Endothelial cell of umbilical vein (primary cell): ENCODE measurements around the gene ZBTB20. TPM values are rescaled to one million over a fixed set of nuclear protein-coding genes. Genes with fewer than 3 reads are reported as not detected.
A peak's percentile ranks its signal among the peaks of the same experiment; 100 is the strongest.

ENCODE experiments used
- BruUV-seq: library from RNA; stranded (reverse); fragments of 400-500 nt; replicated peaks from 2 replicates; lab custom pipeline; 2021; lab: Mats Ljungman, UMichigan
- CTCF ChIA-PET: fragments of 300-600, 350-600 bp; sonication (Branson Sonifier 250); formaldehyde crosslinking; loops from one replicate; lab custom pipeline; 2021; ENCODE audit warnings: antibody characterized with exemption, inconsistent platforms; lab: Charles Lee
- POLR2A ChIA-PET: fragments of 300-600, 350-600 bp; sonication (Branson Sonifier 250); formaldehyde crosslinking; loops from one replicate; lab custom pipeline; 2021; ENCODE audit warnings: antibody characterized with exemption, inconsistent platforms; lab: Charles Lee
- DNase-seq: peaks from one replicate; pipeline ENCODE4 v3.0.0-alpha.2; 2011; ENCODE audit warnings: low read depth, low spot score
- FAIRE-seq: peaks from 2 replicates; lab custom pipeline; 2011; peaks lifted over from hg19 to GRCh38; lab: Jason Lieb, UNC
- H2AFZ ChIP-seq: 2 replicates; pipeline ENCODE4 v1.6.0; 2012; ENCODE audit warnings: low read depth, low read length, control low read depth, inconsistent platforms
- H3K27ac ChIP-seq: 2 replicates; pipeline ENCODE4 v1.5.1; 2011; ENCODE audit warnings: low read depth, mild to moderate bottlenecking, control low read depth, low read length, moderate library complexity; ENCODE audit not compliant: insufficient read depth
- H3K27me3 ChIP-seq, 2 experiments: 2 replicates each; pipeline versions ENCODE4 v1.6.0 to v1.6.1; 2011; ENCODE audit warnings: low read length in 2 of 2, mixed read lengths in 1 of 2; ENCODE audit not compliant: control insufficient read depth in 2 of 2, insufficient read depth in 2 of 2
- H3K36me3 ChIP-seq, 2 experiments: 2 replicates in 1 of 2; 3 replicates in 1 of 2; pipeline ENCODE4 v1.5.1; 2011; ENCODE audit warnings: low read length in 2 of 2, mild to moderate bottlenecking in 1 of 2, moderate library complexity in 1 of 2; ENCODE audit not compliant: control insufficient read depth in 2 of 2, insufficient read depth in 2 of 2; ENCODE audit errors: extremely low read depth in 1 of 2
- H3K4me1 ChIP-seq: 3 replicates; pipeline ENCODE4 v1.5.1; 2011; ENCODE audit warnings: mild to moderate bottlenecking, low read length; ENCODE audit not compliant: control insufficient read depth, insufficient read depth; ENCODE audit errors: extremely low read depth
- H3K4me2 ChIP-seq: 2 replicates; pipeline ENCODE4 v1.6.1; 2011; ENCODE audit warnings: low read length, control low read depth, mixed read lengths; ENCODE audit not compliant: insufficient read depth
- H3K4me3 ChIP-seq, 3 experiments: fragments of 200-600 bp in 1 of 3; sonication (generic), shearing (Covaris generic) in 1 of 3; replicated peaks in 1 of 3; 2 replicates each; pipeline ENCODE4 v1.5.1; 2011 to 2016; ENCODE audit warnings: control low read depth in 3 of 3, low read length in 3 of 3, mild to moderate bottlenecking in 2 of 3, inconsistent platforms in 1 of 3, low read depth in 1 of 3, moderate library complexity in 1 of 3; ENCODE audit not compliant: insufficient read depth in 1 of 3
- H3K79me2 ChIP-seq: 2 replicates; pipeline ENCODE4 v1.6.0; 2012; ENCODE audit warnings: low read length, inconsistent platforms; ENCODE audit not compliant: control insufficient read depth, insufficient read depth
- H3K9ac ChIP-seq: replicated peaks from 2 replicates; pipeline ENCODE3; 2011; ENCODE audit warnings: low read length, control low read depth; ENCODE audit not compliant: insufficient read depth; ENCODE audit errors: extremely low read depth
- H3K9me1 ChIP-seq: replicated peaks from 3 replicates; pipeline ENCODE4 v1.6.0; 2011; ENCODE audit warnings: mild to moderate bottlenecking, low read length; ENCODE audit not compliant: control insufficient read depth, insufficient read depth; ENCODE audit errors: extremely low read depth
- H3K9me3 ChIP-seq: replicated peaks from 2 replicates; pipeline ENCODE4 v1.5.1; 2012; ENCODE audit warnings: low read length, inconsistent platforms; ENCODE audit not compliant: control insufficient read depth, insufficient read depth
- H4K20me1 ChIP-seq: replicated peaks from 2 replicates; pipeline ENCODE3; 2011; ENCODE audit warnings: mild to moderate bottlenecking, low read length; ENCODE audit not compliant: control insufficient read depth, insufficient read depth; ENCODE audit errors: extremely low read depth
- EZH2 ChIP-seq: IDR thresholded peaks from 2 replicates; pipeline ENCODE4 v1.6.1; 2012; ENCODE audit warnings: borderline replicate concordance, low read depth, mild to moderate bottlenecking, moderate library complexity, low read length, inconsistent platforms; ENCODE audit not compliant: severe bottlenecking
- FOS ChIP-seq: IDR thresholded peaks from 2 replicates; pipeline ENCODE4 v1.6.1; 2011; ENCODE audit warnings: mild to moderate bottlenecking, low read length, moderate library complexity, borderline replicate concordance; ENCODE audit not compliant: insufficient read depth
- GATA2 ChIP-seq: IDR thresholded peaks from 2 replicates; pipeline ENCODE4 v1.7.0; 2011; ENCODE audit warnings: low read depth, mild to moderate bottlenecking, moderate library complexity, mixed read lengths, low read length; ENCODE audit not compliant: insufficient read length, insufficient read depth
- JUN ChIP-seq: IDR thresholded peaks from 2 replicates; pipeline ENCODE4 v1.6.1; 2011; ENCODE audit warnings: borderline replicate concordance, low read depth; ENCODE audit not compliant: insufficient read length, insufficient read depth
- MYC ChIP-seq: IDR thresholded peaks from one replicate; pipeline ENCODE4 v1.6.1; 2011; ENCODE audit warnings: mild to moderate bottlenecking, low read depth, low read length
- POLR2A ChIP-seq: IDR thresholded peaks from 2 replicates; pipeline ENCODE4 v1.6.1; 2012; ENCODE audit warnings: low read depth, mild to moderate bottlenecking, control low read depth, low read length
- POLR2AphosphoS5 ChIP-seq: IDR thresholded peaks from 2 replicates; pipeline ENCODE4 v1.6.1; 2012; ENCODE audit warnings: low read depth, mild to moderate bottlenecking, control low read depth, low read length, moderate library complexity; ENCODE audit not compliant: insufficient read depth
- dilution Hi-C: fragments of 300-500 bp; cut with MboI; formaldehyde crosslinking; loops from one replicate; pipeline ENCODE4 v1.15.0; 2019; ENCODE audit warnings: low sequenced_read_pairs; ENCODE audit not compliant: extremely low pct_ligation_motif_present
- intact Hi-C: fragments of 100-400 bp; cut with micrococcal nuclease; formaldehyde crosslinking; loops from one replicate; pipeline ENCODE4 v1.10.0; 2022
- polyA plus RNA-seq, 4 experiments: library from polyadenylated mRNA; depleted of rRNA in 3 of 4; stranded (reverse) in 3 of 4; unstranded in 1 of 4; fragments of >200 nt; gene quantifications; 2 replicates each; pipeline versions ENCODE4 v1.2.1 to v1.2.3, GENCODE V29; 2011 to 2012; ENCODE audit warnings: missing spikeins in 1 of 4
- total RNA-seq: library from RNA; stranded (reverse); gene quantifications from 2 replicates; pipeline ENCODE4 v1.2.3, GENCODE V29; 2021
- TF ChIP-seq, protein P1 (sequence below): IDR thresholded peaks from 2 replicates; pipeline ENCODE4 v1.6.1; 2011; ENCODE audit not compliant: insufficient read depth, insufficient read length
- TF ChIP-seq, protein P2 (sequence below), 2 donors: IDR thresholded peaks; 1 replicate in 1 of 2; 2 replicates in 1 of 2; pipeline ENCODE4 v1.5.1; 2011; ENCODE audit warnings: low read length in 2 of 2, mild to moderate bottlenecking in 2 of 2, moderate library complexity in 2 of 2, control low read depth in 1 of 2, inconsistent platforms in 1 of 2, low read depth in 1 of 2; ENCODE audit not compliant: insufficient read depth in 1 of 2; ENCODE audit errors: extremely low read depth in 1 of 2

The ZBTB20 gene
- total and polyA plus RNA-seq, 2 donors (not counting 3 experiments of a cell fraction or from before 2014, with no cell fraction given): 2.1 to 20.5 TPM

DNA sequence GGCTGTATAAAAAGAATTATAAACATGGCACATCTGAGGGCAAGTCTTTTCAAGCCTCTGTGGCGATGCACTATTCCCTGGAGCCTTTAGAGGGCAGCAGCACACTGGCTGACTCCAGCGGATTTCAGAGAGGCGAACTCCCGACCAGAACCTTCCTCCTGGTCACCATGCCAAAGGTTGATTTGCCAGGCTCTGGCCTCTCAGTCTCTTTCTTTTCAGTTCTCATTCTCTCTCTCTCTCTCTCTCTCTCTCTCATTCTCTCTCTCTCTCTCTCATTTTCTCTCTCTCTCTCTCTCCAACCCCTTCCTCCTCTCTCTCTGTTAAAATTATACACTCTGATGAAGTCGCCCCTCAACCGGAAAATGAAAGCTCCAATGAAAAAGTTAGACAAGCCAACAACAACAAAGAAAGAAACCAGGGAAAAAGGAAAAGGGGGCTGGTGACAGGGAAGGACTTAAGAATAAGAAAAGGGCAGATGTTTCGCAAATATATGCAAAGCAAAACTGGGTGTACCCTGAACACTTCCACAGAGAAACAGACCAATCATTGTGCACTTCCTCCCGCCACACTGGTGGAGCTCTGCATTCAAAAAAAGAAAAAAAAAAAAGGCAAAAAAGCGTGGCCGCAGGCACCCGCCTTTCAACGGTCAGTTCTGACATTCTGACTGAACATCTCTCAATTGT is 763.1 kb downstream of the ZBTB20 start:
- H3K4me1 ChIP-seq: peaks cover 9% of the 10 kb centered on the region
- H3K4me3 ChIP-seq: peak overlapping the region; percentile 35 to 61 (median 42)
- no peaks in the 10 kb centered on the region for H3K9me1 ChIP-seq
- no peaks in the 10 kb centered on the region for H3K79me2 ChIP-seq
- dilution Hi-C loops: no loop called here
- peak overlapping the region; percentile 65 for H3K9ac ChIP-seq
- intact Hi-C loops: loop anchor here (1.0 to 10.0 kb wide), 8 partner anchors 34 to 1309 kb away; partner anchors contain the start of gene ZBTB20
- H3K4me2 ChIP-seq: peak overlapping the region; percentile 79
- no peaks in the 10 kb centered on the region for H4K20me1 ChIP-seq
- peaks cover 0 to 5% of the 10 kb centered on the region in 2 experiments for H3K36me3 ChIP-seq
- H2AFZ ChIP-seq: peak overlapping the region; percentile 85
- DNase-seq: peak; percentile 81
- peak overlapping the region; percentile 55 for H3K27ac ChIP-seq
- BruUV-seq: TSS peak; percentile 45
- peak; percentile 85 for FAIRE-seq
- POLR2A ChIA-PET: interaction anchor here (0.7 kb wide), 1 partner anchor 762 kb away, joined by 4 read pairs; no protein-coding TSS in a partner anchor
- CTCF ChIA-PET: interaction anchor here (0.5 to 5.4 kb wide), 55 partner anchors 10 to 1431 kb away, joined by 3 to 136 read pairs (median 4); no protein-coding TSS in a partner anchor
- H3K27me3 ChIP-seq: no peaks in the 10 kb centered on the region
- TF ChIP-seq, protein P1, sequence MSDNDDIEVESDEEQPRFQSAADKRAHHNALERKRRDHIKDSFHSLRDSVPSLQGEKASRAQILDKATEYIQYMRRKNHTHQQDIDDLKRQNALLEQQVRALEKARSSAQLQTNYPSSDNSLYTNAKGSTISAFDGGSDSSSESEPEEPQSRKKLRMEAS: no peak
- TF ChIP-seq, protein P2, sequence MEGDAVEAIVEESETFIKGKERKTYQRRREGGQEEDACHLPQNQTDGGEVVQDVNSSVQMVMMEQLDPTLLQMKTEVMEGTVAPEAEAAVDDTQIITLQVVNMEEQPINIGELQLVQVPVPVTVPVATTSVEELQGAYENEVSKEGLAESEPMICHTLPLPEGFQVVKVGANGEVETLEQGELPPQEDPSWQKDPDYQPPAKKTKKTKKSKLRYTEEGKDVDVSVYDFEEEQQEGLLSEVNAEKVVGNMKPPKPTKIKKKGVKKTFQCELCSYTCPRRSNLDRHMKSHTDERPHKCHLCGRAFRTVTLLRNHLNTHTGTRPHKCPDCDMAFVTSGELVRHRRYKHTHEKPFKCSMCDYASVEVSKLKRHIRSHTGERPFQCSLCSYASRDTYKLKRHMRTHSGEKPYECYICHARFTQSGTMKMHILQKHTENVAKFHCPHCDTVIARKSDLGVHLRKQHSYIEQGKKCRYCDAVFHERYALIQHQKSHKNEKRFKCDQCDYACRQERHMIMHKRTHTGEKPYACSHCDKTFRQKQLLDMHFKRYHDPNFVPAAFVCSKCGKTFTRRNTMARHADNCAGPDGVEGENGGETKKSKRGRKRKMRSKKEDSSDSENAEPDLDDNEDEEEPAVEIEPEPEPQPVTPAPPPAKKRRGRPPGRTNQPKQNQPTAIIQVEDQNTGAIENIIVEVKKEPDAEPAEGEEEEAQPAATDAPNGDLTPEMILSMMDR (IDR thresholded peaks at IDR 0.05; ENCODE audit: extremely low read depth in 1 of 2, insufficient read depth in 1 of 2, low read depth in 1 of 2, low read length in 2 of 2): peak; percentile 89 to 92
- no peaks in the 10 kb centered on the region for H3K9me3 ChIP-seq

DNA sequence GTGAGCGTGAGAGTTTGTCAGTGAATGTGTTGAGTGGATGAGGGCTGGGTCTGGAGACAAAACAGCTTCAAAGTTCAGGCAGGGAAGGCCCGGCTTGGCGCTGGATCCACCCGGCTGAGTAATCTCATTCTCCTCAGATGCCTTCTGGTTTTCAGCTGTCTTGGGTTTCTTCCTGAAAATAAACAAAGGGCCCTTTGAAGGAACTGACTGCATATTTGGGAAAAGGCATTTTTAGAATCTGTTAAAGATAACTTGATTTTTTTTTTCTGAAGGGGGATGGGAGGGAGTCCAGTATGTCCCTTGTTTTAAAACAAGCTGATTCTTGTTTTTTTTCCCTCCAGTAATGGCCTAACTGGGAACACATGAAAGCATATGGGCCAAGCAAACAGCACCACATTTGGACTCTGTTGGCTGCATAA is 766.8 kb downstream of the ZBTB20 start:
- intact Hi-C loops (loop anchor here (5.0 to 10.0 kb wide), 4 partner anchors 447 to 792 kb away; no protein-coding TSS in a partner anchor), dilution Hi-C loops (no loop called here)
- Histone ChIP-seq H3K36me3 (peaks cover 0 to 3% of the 10 kb centered on the region in 2 experiments), H4K20me1 (no peaks in the 10 kb centered on the region), H3K4me1 (peaks cover 9% of the 10 kb centered on the region), H3K9me3 (no peaks in the 10 kb centered on the region), H3K4me2 (no peak overlapping the region), H3K4me3 (no peak overlapping the region), H3K79me2 (no peaks in the 10 kb centered on the region), H2AFZ (no peak overlapping the region), H3K27me3 (no peaks in the 10 kb centered on the region), H3K9ac (no peak overlapping the region), H3K27ac (no peak overlapping the region), H3K9me1 (no peaks in the 10 kb centered on the region)
- POLR2A ChIA-PET: no interaction called here
- TF ChIP-seq EZH2 (no peak), MYC (no peak), POLR2A (no peak), POLR2AphosphoS5 (no peak), JUN (no peak), GATA2 (no peak), FOS (no peak)
- TF ChIP-seq, protein P2 (IDR thresholded peaks at IDR 0.05; ENCODE audit: extremely low read depth in 1 of 2, insufficient read depth in 1 of 2, low read depth in 1 of 2, low read length in 2 of 2): no peak
- TF ChIP-seq, protein P1: no peak
- CTCF ChIA-PET: interaction anchor here (0.9 to 2.0 kb wide), 2 partner anchors 34 to 38 kb away, joined by 5 to 10 read pairs; no protein-coding TSS in a partner anchor
- no TSS peak for BruUV-seq
- DNase-seq: no peak
- FAIRE-seq: no peak
